Stimulated activated CD8-positive, alpha-beta memory T cell treated with anti-CD3 and anti-CD28 coated beads, Interleukin-15, amount 100 ng/mL, for 4 hours (primary cell): ENCODE measurements around the gene AMBRA1.

ENCODE experiments used
- DNase-seq, 2 donors: peaks; one replicate each; pipeline ENCODE4 v3.0.0-alpha.2; 2020; ENCODE audit warnings: low read depth in 2 of 2

The AMBRA1 gene

DNA sequence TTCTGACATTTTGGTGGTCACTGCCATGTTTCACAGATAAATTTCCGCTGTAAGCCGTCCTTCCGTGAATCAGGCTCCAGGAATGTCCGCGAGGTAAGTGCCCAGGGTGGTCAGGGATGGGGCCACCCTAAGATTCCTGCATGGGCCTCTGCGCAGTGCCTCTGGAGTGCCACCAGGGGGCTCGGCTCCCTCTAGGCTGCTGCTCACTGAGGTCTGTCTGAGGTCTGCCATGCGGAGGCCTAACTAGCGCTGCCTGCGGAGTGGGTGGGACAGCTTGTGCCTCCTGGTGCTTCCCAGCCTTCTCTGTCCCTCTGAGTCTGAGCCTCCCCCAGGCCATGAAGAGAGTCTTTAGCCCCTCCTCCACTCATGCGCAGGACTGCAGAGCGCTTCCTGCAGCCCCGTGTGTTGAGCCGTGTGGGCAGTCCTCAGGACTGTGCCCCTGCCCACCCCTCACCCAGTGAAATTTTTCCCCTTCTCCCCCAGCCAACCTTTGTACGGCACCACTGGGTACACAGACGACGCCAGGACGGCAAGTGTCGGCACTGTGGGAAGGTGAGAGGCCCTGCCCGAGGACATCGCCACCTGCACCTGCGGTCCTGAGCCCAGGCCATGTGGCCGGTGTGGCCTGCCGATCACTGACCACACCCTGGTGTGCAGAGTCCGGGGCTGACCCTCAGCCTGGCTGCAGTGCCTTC, 224.2 kb downstream of the AMBRA1 start:
- peak in 1 of 2 donors; percentile 33 for DNase-seq

DNA sequence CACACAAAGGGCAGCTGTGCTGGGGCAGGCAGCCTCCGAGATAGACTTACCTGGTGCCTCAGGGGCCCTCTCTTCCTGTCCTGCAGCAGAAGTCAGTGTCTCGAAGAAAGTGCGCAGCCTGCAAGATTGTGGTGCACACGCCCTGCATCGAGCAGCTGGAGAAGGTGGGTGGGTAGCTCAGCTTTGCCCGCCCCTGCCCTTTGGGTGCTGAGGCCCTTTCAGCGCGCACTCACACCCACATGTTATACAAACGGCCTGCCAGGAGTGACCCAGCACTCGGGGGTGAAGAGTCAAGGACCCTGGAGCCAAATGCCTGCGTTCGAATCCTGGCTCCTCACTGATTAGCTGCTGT, 225.9 kb downstream of the AMBRA1 start:
- DNase-seq = no peak

DNA sequence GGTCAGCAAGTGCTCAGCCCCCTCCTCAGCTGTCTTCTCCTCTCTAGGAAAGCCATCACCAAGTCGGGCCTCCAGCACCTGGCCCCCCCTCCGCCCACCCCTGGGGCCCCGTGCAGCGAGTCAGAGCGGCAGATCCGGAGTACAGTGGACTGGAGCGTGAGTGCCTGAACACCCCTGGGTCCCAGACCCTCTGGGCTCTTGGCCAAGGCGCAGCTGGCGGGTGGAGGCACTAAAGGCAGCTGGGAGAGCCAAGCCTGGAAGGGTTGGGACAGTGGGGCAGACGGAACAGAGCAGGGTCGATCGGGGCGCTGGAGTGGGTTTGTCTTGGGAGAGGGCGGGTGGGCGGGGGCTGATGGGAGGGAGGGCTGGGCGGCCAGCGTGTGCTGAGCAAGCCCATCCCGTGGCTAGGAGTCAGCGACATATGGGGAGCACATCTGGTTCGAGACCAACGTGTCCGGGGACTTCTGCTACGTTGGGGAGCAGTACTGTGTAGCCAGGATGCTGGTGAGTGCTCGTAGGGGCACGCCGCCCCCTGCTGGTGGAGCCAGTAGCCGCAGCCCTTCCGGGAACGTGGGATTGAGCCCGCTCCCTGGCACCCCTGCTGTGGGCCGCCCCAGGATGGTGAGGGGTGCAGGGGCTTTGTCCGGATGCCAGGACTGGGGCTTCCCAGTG, 226.4 kb downstream of the AMBRA1 start:
- DNase-seq = peak; percentile 40 to 46

DNA sequence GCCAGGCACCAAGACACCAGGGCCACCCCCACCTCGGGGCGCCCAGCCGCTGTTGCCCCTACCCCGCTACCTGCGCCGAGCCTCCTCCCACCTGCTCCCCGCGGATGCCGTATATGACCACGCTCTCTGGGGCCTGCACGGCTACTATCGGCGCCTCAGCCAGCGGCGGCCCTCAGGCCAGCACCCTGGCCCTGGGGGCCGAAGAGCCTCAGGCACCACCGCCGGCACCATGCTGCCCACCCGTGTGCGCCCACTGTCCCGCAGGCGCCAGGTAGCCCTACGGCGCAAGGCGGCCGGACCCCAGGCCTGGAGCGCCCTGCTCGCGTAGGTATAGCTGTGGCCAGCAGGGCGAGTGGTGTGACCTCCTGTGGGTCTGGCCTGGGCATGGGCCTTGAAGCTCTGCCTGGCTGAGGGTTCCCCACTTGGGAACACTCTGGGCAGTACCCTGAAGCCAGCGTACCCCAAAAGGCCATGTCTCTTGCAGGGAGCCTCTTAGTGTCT, 227.1 kb downstream of the AMBRA1 start:
- no peak for DNase-seq

DNA sequence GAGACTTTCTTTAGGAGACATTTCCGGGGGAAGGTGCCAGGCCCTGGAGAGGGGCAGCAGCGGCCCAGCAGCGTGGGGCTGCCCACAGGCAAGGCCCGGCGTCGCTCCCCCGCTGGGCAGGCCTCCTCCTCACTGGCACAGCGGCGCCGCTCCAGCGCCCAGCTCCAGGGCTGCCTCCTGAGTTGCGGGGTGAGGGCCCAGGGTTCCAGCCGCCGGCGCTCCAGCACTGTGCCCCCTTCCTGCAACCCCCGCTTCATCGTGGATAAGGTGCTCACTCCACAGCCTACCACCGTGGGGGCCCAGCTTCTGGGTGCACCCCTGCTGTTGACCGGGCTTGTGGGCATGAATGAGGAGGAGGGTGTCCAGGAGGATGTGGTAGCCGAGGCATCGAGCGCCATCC, 227.6 kb downstream of the AMBRA1 start:
- no peak for DNase-seq

DNA sequence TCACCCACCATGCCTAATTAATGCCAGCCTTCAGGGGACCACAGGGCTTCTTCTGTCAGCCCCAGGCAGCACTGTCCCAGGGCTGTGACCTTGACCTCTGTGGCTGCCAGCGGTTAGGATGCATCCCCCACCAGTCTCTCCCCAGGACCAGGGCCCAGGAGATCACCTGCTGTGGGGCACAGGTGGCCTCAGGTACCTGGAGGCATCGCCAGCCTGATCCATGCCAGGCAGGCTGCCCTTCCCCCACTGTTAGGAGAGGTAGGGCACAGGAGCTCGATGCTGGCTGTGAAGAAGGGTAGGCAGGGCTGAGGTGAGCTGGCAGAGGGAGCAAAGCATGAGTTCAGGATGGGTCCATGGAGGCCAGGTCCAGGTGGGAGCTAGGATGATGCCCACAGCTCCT, 229.0 kb downstream of the AMBRA1 start:
- DNase-seq = no peak

DNA sequence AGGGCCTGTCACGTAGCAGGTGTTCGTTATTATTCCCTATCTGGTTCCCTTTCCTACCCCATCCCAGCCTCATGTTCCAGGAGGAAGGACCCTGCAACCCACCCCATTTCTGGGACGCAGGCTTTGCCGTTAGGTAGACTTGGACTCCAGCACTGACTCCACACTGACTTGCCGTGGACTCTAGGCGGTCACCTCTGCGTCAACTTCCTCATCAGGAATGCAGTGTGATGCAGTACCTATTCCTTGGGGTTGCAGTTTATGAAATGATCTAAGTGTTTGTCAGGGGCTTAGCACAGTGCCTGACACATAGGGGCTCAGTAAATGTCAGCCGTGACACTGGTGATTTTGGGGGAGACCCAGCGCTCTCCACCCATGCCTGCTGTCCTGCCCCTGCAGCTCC, 229.8 kb downstream of the AMBRA1 start:
- no peak for DNase-seq

DNA sequence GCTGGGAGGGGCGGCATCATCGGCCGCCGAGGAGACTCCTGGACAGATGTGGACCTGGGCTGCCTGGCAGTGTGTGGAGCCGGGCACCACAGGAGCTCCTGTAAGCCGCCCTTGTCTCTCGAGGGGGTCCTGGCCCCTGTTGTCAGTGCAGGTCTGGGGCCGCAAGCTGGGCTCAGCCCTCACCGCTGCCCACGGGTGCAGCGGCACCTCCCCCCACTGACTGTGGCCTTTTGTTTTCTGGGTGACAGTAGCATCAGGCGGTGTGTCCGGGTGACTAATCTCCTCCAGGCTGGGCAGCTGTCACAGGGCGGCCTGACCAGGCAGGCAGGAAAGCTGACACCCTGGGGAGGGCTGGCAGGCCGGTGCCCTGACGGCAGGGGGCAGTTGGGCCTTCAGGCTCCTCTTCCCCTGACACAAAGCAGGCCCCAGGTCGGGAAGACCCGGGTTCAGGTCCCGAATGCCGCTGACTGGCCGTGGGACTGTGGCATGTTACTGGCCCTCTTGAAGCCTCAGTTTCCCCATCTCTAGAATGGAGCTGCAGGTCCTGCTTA, 230.3 kb downstream of the AMBRA1 start:
- DNase-seq = no peak

DNA sequence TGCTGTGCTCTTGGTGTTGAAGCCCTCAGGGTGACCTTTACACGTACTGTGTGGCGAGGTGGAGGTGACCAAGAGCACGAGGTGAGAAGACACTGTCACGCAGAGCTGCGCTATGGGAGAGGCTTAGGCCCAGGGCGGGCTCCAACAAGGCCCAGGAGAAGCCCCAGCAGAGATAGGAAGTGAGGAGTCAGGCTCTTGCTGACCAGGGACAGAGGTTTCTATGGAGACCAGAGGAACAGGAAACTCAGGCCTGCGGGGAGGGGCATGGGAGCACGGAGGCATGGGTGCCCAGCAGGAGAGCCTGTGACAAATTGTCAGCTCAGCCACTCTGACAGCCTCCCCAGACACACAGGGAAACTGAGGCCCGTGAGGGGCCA, 230.8 kb downstream of the AMBRA1 start:
- DNase-seq = no peak

DNA sequence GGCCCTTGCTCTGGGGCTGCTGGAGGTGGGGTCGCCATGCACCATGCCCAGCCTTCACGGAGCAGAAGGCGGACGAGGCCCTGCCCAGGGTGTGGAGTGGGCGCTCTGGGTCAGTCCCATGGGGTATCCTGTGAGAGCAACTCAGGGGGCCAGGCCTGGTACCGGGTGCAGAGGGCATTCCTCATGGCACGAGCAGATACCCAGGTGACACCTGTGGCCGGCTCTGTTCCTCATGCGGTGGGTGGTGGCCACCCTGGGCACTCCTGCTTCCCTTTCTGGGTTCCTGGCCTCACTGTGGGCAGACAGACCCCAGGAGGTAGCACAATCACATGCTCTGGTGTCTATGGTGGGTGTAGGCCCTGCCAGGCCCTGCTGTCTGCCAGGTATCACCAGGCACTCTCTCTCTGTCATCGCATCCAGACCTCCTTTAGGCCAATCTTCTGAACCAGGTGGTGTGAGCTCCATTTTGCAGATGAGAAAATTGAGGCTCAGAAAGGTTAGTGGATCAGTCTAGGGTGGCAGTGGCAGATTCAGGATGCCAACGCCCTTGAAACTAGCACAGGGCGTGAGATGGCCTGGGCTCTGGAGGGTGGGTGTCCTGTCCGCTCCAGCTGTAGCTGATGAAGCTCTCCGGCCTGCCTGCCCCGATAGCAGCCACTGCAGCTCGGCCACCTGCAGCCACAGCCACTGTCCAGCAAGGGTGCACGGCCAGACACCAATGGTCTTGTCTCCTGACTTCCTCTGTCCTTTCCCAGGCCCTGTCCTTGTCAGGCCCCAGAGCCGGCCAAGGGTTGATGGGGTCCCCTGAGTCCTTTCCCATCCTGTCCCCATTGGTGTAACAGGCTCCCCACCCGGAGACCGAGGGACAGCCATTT, 231.4 kb downstream of the AMBRA1 start:
- DNase-seq = no peak

DNA sequence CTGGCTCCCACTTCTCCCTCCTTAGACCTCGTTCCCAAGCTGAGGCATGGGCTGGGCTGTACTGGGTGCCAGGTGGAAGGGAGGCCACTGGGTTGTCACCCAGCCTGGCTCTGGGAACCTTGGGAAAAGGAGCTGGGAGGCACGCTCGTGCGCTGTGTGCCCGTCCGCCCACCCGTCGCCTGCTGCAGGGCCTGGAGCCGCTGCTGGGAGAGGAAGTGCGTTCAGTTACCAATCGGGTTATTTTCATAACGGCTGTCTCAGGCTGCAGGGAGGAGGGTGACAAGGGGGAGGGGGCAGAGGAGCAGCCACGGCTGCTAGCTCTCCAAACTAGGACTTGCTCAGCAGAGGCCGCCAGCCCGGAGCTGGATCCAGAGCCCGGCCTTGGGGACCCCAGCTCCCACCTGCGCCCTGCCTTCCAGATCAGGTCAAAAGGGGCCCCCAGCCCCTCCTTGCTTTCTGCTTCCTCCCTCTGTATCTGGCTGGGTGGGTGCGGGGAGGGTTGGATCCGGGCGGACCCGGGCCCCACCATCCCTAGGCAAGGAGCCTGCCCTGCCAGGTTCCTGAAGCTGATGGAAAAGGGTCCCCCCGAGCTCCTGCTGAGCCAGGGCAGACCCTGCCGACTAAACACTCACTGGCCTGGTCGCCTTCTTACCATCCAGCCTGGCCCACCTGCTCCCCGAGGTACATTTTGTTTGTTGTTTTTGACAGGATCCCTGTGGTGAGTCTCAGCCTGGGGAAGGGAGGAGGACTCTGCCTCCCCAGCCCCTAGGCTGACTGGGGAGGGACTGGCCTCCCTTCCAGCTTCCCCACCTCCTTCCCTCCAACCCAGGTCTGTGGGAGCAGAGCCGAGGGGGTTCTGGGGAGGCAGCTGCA, 232.3 kb downstream of the AMBRA1 start:
- no peak for DNase-seq

DNA sequence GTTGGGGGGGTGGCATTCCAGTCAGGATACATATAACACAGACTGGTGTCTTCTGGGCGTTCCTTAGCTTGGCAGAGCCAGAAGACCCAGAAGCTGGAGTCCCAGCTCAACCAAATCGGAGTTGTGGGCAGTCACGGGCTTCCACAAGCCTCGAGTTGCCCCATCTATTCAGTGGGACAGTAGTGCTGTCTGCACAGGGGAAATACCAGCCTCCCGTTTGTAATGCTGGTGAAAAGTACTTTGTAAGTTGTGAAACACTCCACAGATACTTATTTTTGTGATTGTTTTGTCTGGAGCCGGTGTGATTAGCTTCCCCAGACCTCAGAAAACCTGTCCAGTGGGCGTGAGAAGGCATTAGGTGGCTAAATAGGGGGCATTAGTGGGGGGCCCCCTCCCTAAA, 232.9 kb downstream of the AMBRA1 start:
- DNase-seq = no peak

DNA sequence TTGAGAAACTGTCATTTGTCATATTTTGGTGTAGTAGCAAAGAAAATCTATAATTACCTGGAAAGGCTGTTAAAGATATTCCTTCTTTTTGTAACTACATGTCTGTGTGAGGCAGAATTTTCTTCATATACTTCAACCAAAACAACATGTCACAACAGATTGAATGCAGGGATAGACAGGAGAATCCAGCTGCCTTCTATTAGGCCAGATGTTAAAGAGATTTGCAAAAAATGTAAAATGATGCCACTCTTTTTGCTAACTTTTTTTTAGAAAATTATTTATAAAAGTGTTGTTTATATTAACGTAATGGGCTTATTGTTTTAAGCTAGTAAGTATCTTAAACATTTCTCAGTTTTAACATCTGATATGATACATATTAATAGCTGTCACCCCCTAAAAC, 233.9 kb downstream of the AMBRA1 start:
- no peak for DNase-seq

DNA sequence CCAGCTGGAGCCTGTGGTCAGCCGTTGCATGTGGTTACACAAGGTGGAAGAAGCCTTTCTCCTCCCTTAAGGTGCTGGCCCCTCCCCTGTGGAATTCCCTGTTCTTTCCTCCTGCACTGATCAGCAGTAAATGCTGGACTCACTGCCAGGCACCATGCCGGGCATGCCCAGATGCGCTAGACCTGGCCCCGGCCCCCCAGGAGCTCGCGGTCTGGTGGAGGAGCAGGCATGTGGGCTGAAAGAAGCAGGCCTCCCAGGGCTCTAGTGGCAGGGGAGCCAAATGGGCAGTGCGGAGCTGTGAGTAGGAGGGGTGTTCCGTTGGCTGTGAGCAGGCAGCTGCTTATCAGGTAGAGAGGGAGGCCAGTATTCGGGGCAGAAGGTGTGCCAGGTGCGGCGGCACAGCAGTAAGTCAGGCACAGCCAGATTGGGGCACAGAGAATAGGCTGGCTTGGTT, 236.3 kb downstream of the AMBRA1 start:
- no peak for DNase-seq

DNA sequence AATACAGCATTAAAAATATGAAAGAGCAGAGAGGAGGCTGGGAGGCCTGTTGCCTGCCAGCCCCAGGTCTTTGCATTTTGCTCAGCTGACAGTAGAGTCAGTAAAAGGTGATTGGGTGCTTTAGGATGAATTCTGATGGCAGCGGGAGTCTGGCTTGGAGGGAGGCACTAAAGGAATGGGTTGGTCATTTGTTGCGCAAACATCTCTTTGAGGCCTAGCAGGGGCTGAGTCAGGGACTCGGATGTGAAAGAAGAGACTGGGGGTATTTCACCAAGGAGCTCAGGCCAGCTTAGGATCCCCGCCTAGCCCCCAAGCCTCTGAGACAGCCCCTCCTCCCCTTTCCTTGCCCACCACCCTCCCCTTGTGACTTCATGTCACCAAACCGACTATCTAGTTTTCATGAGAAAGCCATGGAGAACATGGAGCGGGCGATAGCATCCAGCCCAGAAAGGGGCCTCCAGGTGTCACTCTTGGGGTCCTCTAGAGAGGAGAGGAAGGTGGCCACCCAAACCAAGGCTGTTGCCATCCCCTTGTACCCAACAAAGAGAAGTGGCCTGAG, 236.8 kb downstream of the AMBRA1 start:
- DNase-seq = no peak

DNA sequence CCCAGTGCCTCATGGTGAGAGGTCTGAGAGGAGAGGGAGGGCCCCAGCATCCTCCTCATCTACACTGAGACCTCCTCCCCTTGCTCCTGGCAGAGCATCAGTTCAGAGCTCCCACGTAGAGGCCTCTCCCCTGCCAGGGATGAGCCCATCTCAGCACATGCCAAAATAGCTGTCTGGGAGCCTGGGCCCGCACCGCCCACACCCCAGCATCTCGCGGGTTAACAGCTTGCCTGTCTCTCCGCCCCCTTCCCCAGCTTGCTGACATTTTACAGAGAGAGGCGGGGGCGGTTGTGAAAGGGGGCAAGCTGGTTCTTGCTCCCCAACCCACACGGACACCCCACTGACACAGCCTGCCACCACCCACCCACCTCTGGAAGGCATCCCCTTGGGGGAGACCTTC, 240.1 kb downstream of the AMBRA1 start:
- peak; percentile 57 to 61 for DNase-seq

DNA sequence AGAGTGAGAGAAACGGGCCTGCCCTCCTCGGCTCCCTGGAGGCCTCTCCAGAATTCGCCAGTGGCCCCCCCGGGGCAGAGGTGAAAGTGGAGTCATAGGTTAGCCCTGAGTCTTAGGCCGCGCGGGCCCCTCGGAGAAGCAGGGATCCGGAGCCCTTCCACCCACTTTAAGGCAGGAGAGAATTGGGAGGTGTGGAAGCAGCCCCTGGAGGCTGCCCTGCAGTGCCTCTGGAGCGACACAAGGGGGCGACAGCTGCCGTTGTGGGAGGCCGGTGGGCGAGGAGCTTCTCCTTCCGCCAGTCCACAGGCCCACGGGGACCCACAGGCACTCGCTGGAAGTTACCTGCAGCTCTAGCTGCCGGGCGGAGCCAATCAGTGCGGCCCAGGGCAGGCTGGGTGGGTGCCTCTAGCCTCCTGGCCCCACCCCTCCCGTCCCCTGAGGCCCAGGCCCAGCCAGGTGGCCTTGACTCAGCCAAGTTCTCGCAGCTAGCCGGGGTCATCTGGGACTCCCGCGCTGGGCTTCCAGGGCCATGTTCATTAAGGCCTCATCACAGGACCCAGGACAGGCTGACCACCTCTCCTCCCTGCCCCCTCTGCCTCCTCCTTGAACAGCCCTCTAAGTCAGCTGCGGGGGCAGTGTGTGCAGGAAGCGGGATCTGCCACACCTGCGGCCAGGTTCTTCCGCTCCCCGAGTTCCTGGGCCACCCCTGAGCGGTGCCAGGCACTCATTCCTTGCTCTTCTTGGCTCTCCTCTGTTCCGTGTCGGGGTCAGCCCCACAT, 241.6 kb downstream of the AMBRA1 start:
- peak; percentile 43 to 52 for DNase-seq

DNA sequence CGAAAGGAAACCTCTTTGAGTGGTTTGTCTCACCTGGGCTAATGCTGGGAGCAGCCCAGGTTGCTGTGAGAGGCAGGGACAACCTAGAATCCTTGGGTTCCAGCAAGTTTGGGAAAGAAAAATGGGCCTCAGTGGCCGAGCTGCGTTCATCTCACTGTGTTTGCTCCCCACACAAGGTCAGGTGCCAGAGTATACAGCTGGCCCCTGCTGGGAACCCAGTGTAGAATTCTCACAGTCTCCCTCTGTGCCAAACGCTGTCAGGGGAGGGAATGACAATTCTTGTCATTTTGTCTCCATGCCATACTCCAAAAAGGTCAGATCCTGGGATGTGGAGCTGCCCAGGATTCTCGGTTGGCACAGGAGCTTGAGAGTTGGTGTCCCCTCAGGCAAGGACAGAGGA, 242.2 kb downstream of the AMBRA1 start:
- no peak for DNase-seq

DNA sequence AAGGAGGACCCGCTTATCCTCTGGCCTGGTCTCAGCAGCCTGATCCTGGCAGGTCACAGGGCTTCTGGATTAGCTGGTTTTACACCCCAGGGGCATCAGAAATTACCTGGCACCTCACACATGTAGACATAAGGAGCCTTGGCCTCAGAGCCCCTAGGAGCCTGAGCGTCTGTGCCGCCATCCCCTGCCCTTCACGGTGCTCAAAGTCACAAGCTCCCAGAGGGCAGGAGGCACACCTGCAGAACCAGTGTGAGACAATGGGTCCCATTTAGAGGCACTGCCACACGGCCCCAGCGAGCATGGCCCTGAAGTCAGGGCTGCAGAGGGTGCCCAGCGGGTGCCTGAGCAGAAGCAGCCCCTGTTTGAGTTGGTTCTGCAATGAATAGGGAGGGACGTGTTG, 242.7 kb downstream of the AMBRA1 start:
- no peak for DNase-seq

DNA sequence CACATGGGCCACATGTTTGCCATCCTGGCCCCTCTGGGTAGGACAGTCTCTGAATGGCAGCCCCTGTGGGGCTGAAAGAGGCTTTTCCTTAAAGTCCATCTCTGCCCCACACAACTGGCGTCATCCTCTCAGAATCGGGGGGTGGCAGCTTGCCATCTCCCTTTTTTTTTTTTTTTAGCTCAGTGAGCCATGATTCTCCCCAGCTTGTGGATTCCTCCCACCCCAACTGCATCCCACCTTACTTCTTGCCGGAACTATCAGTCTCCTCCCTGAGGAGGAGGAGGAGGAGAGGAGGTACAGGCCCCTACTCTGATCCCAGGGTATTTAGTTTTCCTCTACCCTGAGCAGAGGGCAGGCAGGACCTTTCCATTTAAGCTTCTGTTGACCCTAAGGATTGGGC, 243.1 kb downstream of the AMBRA1 start:
- no peak for DNase-seq
